Fibroblast of the aortic adventitia (primary cell): ENCODE data around the gene RASGRP3. TPM values are rescaled to one million over a fixed set of nuclear protein-coding genes. Genes with fewer than 3 reads are reported as not detected.
A peak's percentile ranks its signal among the peaks of the same experiment; 100 is the strongest.

Experiments used
- DNase-seq: peaks from one replicate; pipeline ENCODE4 v3.0.0-alpha.2; 2010; ENCODE audit warnings: low read depth
- H3K4me3 ChIP-seq: 2 replicates; pipeline ENCODE4 v1.5.1; 2011; ENCODE audit warnings: low read depth, mild to moderate bottlenecking, control low read depth, low read length, moderate library complexity
- total RNA-seq: library from RNA; depleted of rRNA; stranded (reverse); fragments of >200 nt; gene quantifications from 2 replicates; pipeline ENCODE4 v1.2.3, GENCODE V29; 2012; ENCODE audit warnings: low replicate concordance
- TF ChIP-seq, protein P1 (sequence below): IDR thresholded peaks from 2 replicates; pipeline ENCODE4 v1.5.1; 2011; ENCODE audit warnings: mild to moderate bottlenecking, low read length, control low read depth, inconsistent platforms; ENCODE audit not compliant: insufficient read depth

RASGRP3 gene
- total RNA-seq, 1 donor: 7.8 TPM

DNA sequence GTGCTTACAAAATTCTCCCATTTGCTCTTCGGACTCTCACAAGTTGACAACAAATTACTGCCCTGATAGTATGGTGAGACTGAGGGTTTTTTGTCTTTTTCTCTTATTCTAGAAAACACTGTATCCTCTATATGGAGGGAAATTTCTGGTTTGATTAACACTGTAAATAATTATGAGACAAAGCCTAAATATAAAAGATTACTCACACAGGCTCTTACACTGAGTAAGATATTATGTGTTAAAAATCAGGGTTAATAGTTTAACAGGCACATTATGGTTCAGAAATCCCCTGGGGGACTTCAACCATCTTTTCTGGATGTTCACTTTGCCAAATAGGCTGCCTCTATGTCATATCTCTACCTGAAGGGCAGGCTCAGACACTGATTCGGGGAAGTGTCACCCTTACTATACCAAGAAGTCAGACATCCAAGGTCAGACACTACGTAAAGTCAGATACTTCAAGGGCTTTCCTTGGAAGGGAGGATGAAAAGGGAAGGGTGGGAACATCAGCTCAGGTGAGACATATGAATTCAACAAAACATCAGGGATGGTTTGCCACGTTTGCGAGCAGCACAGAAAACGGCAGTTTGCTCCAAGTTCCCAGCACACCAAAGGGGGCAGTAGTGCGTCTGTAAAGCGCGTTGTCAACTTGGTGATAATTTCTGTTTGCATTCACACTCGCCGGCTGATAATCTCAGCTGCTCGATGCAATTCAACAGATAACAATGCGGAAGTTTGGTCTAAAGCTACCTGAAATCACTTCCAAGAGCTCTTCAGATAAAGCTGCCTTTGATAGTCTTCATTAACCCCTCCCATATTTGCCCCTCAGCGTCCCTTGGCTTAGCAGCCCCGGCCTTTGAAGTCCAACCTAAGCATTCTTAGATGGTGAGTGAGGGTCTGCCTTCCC is 972 bp upstream of the RASGRP3 start:
- peak; percentile 87 for DNase-seq
- H3K4me3 ChIP-seq: peak overlapping the region; percentile 76
- TF ChIP-seq, protein P1, sequence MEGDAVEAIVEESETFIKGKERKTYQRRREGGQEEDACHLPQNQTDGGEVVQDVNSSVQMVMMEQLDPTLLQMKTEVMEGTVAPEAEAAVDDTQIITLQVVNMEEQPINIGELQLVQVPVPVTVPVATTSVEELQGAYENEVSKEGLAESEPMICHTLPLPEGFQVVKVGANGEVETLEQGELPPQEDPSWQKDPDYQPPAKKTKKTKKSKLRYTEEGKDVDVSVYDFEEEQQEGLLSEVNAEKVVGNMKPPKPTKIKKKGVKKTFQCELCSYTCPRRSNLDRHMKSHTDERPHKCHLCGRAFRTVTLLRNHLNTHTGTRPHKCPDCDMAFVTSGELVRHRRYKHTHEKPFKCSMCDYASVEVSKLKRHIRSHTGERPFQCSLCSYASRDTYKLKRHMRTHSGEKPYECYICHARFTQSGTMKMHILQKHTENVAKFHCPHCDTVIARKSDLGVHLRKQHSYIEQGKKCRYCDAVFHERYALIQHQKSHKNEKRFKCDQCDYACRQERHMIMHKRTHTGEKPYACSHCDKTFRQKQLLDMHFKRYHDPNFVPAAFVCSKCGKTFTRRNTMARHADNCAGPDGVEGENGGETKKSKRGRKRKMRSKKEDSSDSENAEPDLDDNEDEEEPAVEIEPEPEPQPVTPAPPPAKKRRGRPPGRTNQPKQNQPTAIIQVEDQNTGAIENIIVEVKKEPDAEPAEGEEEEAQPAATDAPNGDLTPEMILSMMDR: peak; percentile 94

DNA sequence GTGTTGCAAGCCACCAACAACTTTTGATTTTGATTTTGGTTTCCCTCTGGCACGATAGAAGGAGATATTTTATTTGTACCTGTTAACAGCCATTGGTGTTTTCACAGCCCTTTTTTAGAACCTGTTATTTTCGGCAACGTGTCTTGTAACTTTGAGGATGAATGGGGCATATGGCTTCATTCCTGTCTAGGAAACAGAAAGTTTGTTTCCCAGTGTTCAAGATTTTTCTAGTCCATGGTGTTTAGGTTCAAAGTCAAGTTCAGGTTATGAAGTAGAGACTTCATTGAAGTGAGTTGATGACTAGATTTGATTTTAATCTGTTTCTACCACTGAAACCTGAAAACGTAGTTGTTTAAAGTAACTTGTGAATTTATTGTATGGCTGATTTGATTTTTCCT is 343 bp downstream of the RASGRP3 start:
- no peak for DNase-seq
- TF ChIP-seq, protein P1: no peak
- H3K4me3 ChIP-seq: peak overlapping the region; percentile 76

GRCh38 chr2:33477473-33478468 is 1.3 kb downstream of the RASGRP3 start:
- no peak overlapping the region for H3K4me3 ChIP-seq
- TF ChIP-seq, protein P1: no peak
- no peak for DNase-seq

- DNase-seq: no peak
- no peak overlapping the region for H3K4me3 ChIP-seq
- TF ChIP-seq, protein P1: no peak
Observed at GRCh38 chr2:33478968-33479731, 2.7 kb downstream of the RASGRP3 start.

GRCh38 chr2:33482518-33482917 is 6.1 kb downstream of the RASGRP3 start:
- TF ChIP-seq, protein P1: no peak
- no peak overlapping the region for H3K4me3 ChIP-seq
- no peak for DNase-seq

GRCh38 chr2:33484042-33484621 is 7.7 kb downstream of the RASGRP3 start:
- DNase-seq: peak; percentile 34
- TF ChIP-seq, protein P1: no peak
- H3K4me3 ChIP-seq: no peak overlapping the region
